ENCODE data around the gene PLOD1. TPM values are rescaled to one million over a fixed set of nuclear protein-coding genes. Genes with fewer than 3 reads are reported as not detected.
A peak's percentile ranks its signal among the peaks of the same experiment; 100 is the strongest.

PLOD1 gene
- polyA plus RNA-seq, 4 donors: 26.7 to 74.4 (median 43.2) TPM

DNA sequence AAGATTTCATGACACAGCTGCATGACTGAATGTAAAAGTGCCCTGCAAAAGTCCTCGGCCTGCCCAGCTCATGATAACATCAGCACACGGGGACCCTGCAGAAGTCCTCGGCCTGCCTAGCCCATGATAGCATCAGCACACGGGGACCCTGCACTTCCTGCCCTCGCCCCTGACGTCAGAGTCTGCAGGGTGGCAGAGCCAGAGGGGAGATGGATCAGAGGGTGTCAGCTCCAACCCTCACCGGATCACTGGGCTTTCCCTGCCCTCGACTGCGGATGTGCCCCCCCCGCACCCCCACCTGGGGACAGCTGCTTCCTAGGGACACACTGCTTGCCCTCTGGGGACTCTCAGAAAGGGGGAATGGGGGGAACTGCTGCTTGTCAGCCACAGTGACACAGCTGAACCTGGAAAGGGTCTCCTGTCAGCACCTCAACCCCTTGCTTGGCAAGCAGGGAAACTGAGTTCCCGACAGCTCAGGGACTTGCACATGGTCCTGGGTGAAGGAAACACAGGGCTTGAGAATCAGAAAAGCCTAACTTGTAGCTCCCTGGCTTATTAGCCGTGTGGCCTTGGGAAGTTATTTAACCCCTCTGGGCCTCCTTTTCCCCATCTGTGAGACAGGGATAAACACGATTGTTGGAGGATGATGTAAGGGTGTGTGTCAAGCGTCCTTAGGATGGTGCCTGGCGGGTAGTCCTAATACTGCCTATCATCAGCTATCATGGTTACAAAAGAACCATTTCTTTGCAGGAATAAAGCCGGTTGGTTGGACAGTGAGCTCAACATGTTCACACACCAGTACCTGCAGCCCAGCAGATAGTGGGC, 76.4 kb downstream of the PLOD1 start:
- no peak for FAIRE-seq

DNA sequence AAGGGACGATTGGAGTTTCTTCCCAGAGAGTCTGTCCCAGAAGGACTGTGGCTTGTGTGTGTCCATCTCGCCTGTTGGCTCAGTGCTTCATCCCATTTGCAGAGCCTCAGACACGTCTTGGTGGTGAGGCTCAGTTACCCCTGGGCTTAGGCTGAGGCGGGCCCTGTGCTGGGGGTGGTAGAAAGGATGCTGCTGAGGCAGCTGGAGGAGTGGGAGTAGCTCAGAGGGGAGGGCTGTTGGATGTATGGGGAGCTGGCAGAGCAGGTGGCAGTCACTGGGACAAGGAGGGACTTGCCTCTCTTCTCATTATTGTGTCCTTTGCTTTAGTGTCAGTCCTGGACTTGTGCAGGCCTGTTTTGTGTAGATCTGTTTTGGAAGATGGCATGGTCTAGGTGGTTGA, 77.5 kb downstream of the PLOD1 start:
- Histone ChIP-seq H3K4me1 (ENCODE audit: control insufficient read depth in 3 of 3, insufficient read depth in 2 of 3, low read depth in 1 of 3, low read length in 2 of 3) (no peaks in the 10 kb centered on the region), H3K9me3 (ENCODE audit: control insufficient read depth in 2 of 2, insufficient read depth in 1 of 2, low read depth in 1 of 2, low read length in 1 of 2) (no peaks in the 10 kb centered on the region), H3K27ac (ENCODE audit: low read depth in 1 of 3, low read length in 2 of 3) (no peak overlapping the region), H3K4me3 (ENCODE audit: low read depth in 1 of 3, low read length in 3 of 3) (no peak overlapping the region), H3K36me3 (ENCODE audit: control insufficient read depth in 3 of 3, insufficient read depth in 2 of 3, low read depth in 1 of 3, low read length in 3 of 3) (peaks cover 0 to 60% (median 31%) of the 10 kb centered on the region in 3 donors), H3K27me3 (ENCODE audit: control insufficient read depth in 3 of 3, insufficient read depth in 3 of 3, low read length in 3 of 3) (no peaks in the 10 kb centered on the region)
- FAIRE-seq (no peak), DNase-seq (no peak)
- WGBS, 3 donors: 92 to 94% (median 93%) methylated on average over 4 of the region's 4 CpGs

More for the DNA sequence above, 76.4 kb downstream of the PLOD1 start:
- Histone ChIP-seq H3K27me3 (ENCODE audit: control insufficient read depth in 3 of 3, insufficient read depth in 3 of 3, low read length in 3 of 3) (no peaks in the 10 kb centered on the region), H3K4me3 (ENCODE audit: low read depth in 1 of 3, low read length in 3 of 3) (no peak overlapping the region), H3K36me3 (ENCODE audit: control insufficient read depth in 3 of 3, insufficient read depth in 2 of 3, low read depth in 1 of 3, low read length in 3 of 3) (peaks cover 2 to 71% (median 41%) of the 10 kb centered on the region in 3 donors), H3K4me1 (ENCODE audit: control insufficient read depth in 3 of 3, insufficient read depth in 2 of 3, low read depth in 1 of 3, low read length in 2 of 3) (no peaks in the 10 kb centered on the region), H3K9me3 (ENCODE audit: control insufficient read depth in 2 of 2, insufficient read depth in 1 of 2, low read depth in 1 of 2, low read length in 1 of 2) (no peaks in the 10 kb centered on the region), H3K27ac (ENCODE audit: low read depth in 1 of 3, low read length in 2 of 3) (no peak overlapping the region)
- DNase-seq: no peak
- 88 to 91% (median 90%) methylated on average over 16 of the region's 16 CpGs for WGBS, 3 donors

DNA sequence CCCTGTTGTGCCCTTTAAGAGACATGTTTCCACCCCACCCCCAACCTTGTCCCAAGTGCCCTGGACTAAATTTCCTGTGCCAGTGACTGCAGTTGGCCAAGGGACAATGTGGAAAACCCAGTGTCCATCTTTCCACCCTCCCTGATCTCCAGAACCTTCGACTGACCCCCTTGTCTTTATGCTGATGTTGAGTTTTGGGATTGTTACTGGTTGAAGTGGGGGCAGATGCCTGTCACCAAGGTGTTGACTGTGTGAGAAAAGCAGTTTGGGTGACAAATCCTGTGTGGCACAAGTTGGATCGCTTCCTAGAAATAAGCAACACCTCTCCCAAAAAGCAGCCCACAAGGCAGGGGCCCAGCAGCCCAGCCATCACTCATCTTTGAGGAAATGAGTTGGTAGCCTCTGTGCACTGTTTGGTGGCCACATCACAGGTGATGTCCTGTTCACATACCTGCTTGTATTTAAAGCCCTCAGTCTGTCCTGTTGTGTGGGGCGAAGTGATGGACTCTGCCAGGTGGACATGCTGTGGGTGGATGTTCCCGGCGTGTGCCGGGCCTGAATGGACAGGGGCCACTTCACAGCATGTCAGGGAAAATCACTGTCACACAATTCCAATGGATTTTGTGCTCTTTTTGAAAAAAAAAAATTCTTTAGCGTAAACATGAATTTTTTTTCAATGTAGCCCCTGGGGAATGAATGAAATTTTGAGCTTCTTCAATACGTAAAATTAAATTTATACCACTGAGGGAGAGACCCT, 78.2 kb downstream of the PLOD1 start:
- H3K36me3 ChIP-seq (ENCODE audit: control insufficient read depth in 3 of 3, insufficient read depth in 2 of 3, low read depth in 1 of 3, low read length in 3 of 3): peaks cover 0 to 56% (median 27%) of the 10 kb centered on the region in 3 donors
- WGBS, 3 donors: 87 to 96% (median 95%) methylated on average over 8 of the region's 8 CpGs
- H3K27me3 ChIP-seq (ENCODE audit: control insufficient read depth in 3 of 3, insufficient read depth in 3 of 3, low read length in 3 of 3): no peaks in the 10 kb centered on the region
- no peak overlapping the region for H3K27ac ChIP-seq (ENCODE audit: low read depth in 1 of 3, low read length in 2 of 3)
- H3K4me1 ChIP-seq (ENCODE audit: control insufficient read depth in 3 of 3, insufficient read depth in 2 of 3, low read depth in 1 of 3, low read length in 2 of 3): no peaks in the 10 kb centered on the region
- DNase-seq (no peak), FAIRE-seq (no peak)
- no peak overlapping the region for H3K4me3 ChIP-seq (ENCODE audit: low read depth in 1 of 3, low read length in 3 of 3)
- no peaks in the 10 kb centered on the region for H3K9me3 ChIP-seq (ENCODE audit: control insufficient read depth in 2 of 2, insufficient read depth in 1 of 2, low read depth in 1 of 2, low read length in 1 of 2)

DNA sequence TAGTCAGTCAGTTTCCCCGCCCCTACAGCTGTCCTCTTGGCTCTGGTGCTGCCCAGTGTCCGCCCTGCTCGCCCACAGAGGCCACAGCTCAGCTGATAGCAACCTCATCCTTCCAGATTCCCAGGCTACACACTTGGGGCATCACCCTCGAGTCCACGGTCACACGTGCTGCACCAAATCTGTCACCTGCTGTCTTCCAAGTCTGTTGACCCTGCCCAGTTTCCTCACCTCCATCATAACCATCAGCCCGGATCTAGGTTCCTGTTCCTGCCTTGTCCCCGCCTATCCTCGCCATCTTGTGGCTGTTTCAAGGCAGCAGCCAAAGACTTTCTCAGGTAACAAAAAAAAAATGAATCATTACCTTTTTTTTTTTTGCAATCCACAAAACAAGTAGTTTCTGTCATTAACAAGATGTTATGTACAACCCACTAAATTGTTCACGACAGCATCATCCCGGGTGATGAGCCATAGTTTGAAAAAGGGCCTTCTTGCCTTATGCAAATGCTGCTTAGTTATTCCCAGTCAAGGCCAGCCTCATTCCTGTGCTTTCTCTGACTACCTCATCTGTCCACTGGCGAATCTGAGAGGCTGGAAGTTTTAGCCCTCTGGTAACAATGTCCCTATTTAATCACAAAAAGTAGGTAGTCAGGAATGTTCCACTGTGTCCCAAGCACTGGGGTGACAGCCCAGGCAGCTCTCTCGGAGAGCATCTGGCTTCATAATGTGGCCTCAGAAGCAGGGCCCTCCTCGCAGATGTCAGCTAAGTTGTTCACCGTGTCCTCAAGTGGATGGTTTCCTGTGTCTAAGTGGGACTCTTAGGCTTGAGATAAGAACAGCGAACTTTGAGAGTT, 79.8 kb downstream of the PLOD1 start:
- FAIRE-seq (no peak), DNase-seq (no peak)
- no peaks in the 10 kb centered on the region for H3K9me3 ChIP-seq (ENCODE audit: control insufficient read depth in 2 of 2, insufficient read depth in 1 of 2, low read depth in 1 of 2, low read length in 1 of 2)
- no peak overlapping the region for H3K27ac ChIP-seq (ENCODE audit: low read depth in 1 of 3, low read length in 2 of 3)
- no peaks in the 10 kb centered on the region for H3K27me3 ChIP-seq (ENCODE audit: control insufficient read depth in 3 of 3, insufficient read depth in 3 of 3, low read length in 3 of 3)
- WGBS, 3 donors: 75 to 82% (median 80%) methylated on average over 16 of the region's 16 CpGs
- H3K4me3 ChIP-seq (ENCODE audit: low read depth in 1 of 3, low read length in 3 of 3): no peak overlapping the region
- H3K4me1 ChIP-seq (ENCODE audit: control insufficient read depth in 3 of 3, insufficient read depth in 2 of 3, low read depth in 1 of 3, low read length in 2 of 3): no peaks in the 10 kb centered on the region
- H3K36me3 ChIP-seq (ENCODE audit: control insufficient read depth in 3 of 3, insufficient read depth in 2 of 3, low read depth in 1 of 3, low read length in 3 of 3): peaks cover 0 to 46% (median 27%) of the 10 kb centered on the region in 3 donors

DNA sequence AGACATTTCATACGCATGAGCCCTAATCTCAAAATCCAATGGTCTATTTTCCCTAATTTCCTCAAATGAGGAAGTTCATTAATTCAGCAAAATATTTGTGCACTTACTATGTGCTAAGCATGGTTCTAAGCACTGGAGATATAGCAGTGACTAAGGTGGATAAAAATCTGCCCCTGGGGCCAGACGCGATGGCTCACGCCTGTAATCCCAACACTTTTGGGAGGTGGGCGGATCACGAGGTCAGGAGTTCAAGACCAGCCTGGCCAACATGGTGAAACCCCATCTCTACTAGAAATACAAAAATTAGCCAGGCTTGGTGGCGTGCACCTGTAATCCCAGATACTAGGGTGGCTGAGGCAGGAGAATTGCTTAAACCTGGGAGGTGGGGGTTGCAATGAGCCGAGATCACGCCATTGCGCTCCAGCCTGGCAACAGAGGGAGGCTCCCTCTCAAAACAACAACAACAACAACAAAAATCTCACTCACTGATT, 80.5 kb downstream of the PLOD1 start:
- H3K27ac ChIP-seq (ENCODE audit: low read depth in 1 of 3, low read length in 2 of 3): no peak overlapping the region
- no peaks in the 10 kb centered on the region for H3K9me3 ChIP-seq (ENCODE audit: control insufficient read depth in 2 of 2, insufficient read depth in 1 of 2, low read depth in 1 of 2, low read length in 1 of 2)
- peaks cover 0 to 3% (median 0%) of the 10 kb centered on the region in 3 donors for H3K4me1 ChIP-seq (ENCODE audit: control insufficient read depth in 3 of 3, insufficient read depth in 2 of 3, low read depth in 1 of 3, low read length in 2 of 3)
- no peaks in the 10 kb centered on the region for H3K27me3 ChIP-seq (ENCODE audit: control insufficient read depth in 3 of 3, insufficient read depth in 3 of 3, low read length in 3 of 3)
- 90 to 91% (median 90%) methylated on average over 10 of the region's 10 CpGs for WGBS, 3 donors
- DNase-seq: no peak
- H3K4me3 ChIP-seq (ENCODE audit: low read depth in 1 of 3, low read length in 3 of 3): no peak overlapping the region
- H3K36me3 ChIP-seq (ENCODE audit: control insufficient read depth in 3 of 3, insufficient read depth in 2 of 3, low read depth in 1 of 3, low read length in 3 of 3): peaks cover 0 to 39% (median 25%) of the 10 kb centered on the region in 3 donors
- no peak for FAIRE-seq

DNA sequence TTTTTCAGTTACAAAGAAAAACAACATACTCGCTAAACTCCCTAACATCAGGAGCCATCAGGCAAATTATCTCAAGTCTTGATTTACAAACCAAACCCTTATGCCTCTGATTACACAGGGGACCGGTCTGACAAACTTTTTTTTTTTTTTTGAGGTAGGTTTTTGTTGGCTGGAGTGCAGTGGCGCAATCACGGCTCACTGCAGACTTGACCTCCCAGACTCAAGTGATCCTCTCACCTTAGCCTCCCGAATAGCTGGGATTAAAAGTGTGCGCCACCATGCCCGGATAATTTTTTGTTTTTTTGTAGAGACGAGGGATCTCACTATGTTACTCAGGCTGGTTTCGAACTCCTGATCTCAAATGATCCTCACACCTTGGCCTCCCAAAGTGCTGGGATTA, 81.0 kb downstream of the PLOD1 start:
- H3K9me3 ChIP-seq (ENCODE audit: control insufficient read depth in 2 of 2, insufficient read depth in 1 of 2, low read depth in 1 of 2, low read length in 1 of 2): no peaks in the 10 kb centered on the region
- H3K36me3 ChIP-seq (ENCODE audit: control insufficient read depth in 3 of 3, insufficient read depth in 2 of 3, low read depth in 1 of 3, low read length in 3 of 3): peaks cover 0 to 34% (median 20%) of the 10 kb centered on the region in 3 donors
- H3K4me1 ChIP-seq (ENCODE audit: control insufficient read depth in 3 of 3, insufficient read depth in 2 of 3, low read depth in 1 of 3, low read length in 2 of 3): peaks cover 0 to 3% (median 0%) of the 10 kb centered on the region in 3 donors
- DNase-seq (no peak), FAIRE-seq (no peak)
- no peak overlapping the region for H3K4me3 ChIP-seq (ENCODE audit: low read depth in 1 of 3, low read length in 3 of 3)
- no peaks in the 10 kb centered on the region for H3K27me3 ChIP-seq (ENCODE audit: control insufficient read depth in 3 of 3, insufficient read depth in 3 of 3, low read length in 3 of 3)
- 92 to 93% (median 93%) methylated on average over 9 of the region's 9 CpGs for WGBS, 3 donors
- H3K27ac ChIP-seq (ENCODE audit: low read depth in 1 of 3, low read length in 2 of 3): no peak overlapping the region

DNA sequence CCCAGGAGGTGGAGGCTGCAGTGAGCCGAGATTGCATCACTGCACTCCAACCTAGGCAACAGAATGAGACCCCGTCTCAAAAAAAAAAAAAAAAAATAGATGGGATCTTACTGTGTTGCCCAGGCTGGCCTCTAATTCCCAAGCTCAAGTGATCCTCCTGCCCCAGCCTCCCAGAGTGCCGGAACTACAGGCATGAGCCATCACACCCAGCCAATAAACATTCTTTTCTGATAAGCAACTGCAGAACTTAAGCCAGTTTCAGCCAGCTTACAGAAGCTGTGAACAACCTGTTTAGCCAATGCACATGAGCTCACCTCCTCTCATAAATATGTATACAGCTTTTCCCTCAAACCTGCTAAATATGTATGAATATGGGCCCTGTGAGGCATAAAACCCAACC, 81.7 kb downstream of the PLOD1 start:
- no peak overlapping the region for H3K4me3 ChIP-seq (ENCODE audit: low read depth in 1 of 3, low read length in 3 of 3)
- 83 to 91% (median 89%) methylated on average over 3 of the region's 3 CpGs for WGBS, 3 donors
- H3K4me1 ChIP-seq (ENCODE audit: control insufficient read depth in 3 of 3, insufficient read depth in 2 of 3, low read depth in 1 of 3, low read length in 2 of 3): peaks cover 0 to 3% (median 0%) of the 10 kb centered on the region in 3 donors
- no peaks in the 10 kb centered on the region for H3K27me3 ChIP-seq (ENCODE audit: control insufficient read depth in 3 of 3, insufficient read depth in 3 of 3, low read length in 3 of 3)
- H3K27ac ChIP-seq (ENCODE audit: low read depth in 1 of 3, low read length in 2 of 3): no peak overlapping the region
- DNase-seq (peak in 1 of 2 donors; percentile 24), FAIRE-seq (no peak)
- H3K9me3 ChIP-seq (ENCODE audit: control insufficient read depth in 2 of 2, insufficient read depth in 1 of 2, low read depth in 1 of 2, low read length in 1 of 2): no peaks in the 10 kb centered on the region
- H3K36me3 ChIP-seq (ENCODE audit: control insufficient read depth in 3 of 3, insufficient read depth in 2 of 3, low read depth in 1 of 3, low read length in 3 of 3): peaks cover 0 to 28% (median 15%) of the 10 kb centered on the region in 3 donors

Measured in small intestine (tissue), 7 donors.